Right ventricle myocardium inferior (tissue), 1 donor: Measurements from ENCODE around the gene KTN1. TPM values are rescaled to one million over a fixed set of nuclear protein-coding genes. Genes with fewer than 3 reads are reported as not detected.

Source experiments
- ATAC-seq: fragments of 200-7000 bp; cut with Tn5 transposase; one replicate; pipeline ENCODE4 v1.9.1; 2020; ENCODE audit warnings: mild to moderate bottlenecking, moderate library complexity
- DNase-seq: peaks from one replicate; pipeline ENCODE4 v3.0.0; 2021; ENCODE audit errors: missing footprints
- intact Hi-C: fragments of 100-400 bp; cut with DNase I; formaldehyde crosslinking; loops from one replicate; pipeline ENCODE4 v1.11.0; 2022
- total RNA-seq: library from RNA; stranded (reverse); fragmentation: NEBNext Ultra II Directional; extraction: Animal tissue kit (Norgen Biotek cat#: 25700); gene quantifications from one replicate; pipeline ENCODE4 v1.2.1, GENCODE V29; 2021
- donor health status: DM: no; HTN: yes; CAD: no; lungs with severe emphysema.

KTN1 gene
- total RNA-seq, 1 donor from 2014 or later: 288 TPM

- no peak for DNase-seq
- ATAC-seq: no peak
- intact Hi-C loops: no loop called here
Observed at GRCh38 chr14:55645145-55645544, 65.1 kb downstream of the KTN1 start.

DNA sequence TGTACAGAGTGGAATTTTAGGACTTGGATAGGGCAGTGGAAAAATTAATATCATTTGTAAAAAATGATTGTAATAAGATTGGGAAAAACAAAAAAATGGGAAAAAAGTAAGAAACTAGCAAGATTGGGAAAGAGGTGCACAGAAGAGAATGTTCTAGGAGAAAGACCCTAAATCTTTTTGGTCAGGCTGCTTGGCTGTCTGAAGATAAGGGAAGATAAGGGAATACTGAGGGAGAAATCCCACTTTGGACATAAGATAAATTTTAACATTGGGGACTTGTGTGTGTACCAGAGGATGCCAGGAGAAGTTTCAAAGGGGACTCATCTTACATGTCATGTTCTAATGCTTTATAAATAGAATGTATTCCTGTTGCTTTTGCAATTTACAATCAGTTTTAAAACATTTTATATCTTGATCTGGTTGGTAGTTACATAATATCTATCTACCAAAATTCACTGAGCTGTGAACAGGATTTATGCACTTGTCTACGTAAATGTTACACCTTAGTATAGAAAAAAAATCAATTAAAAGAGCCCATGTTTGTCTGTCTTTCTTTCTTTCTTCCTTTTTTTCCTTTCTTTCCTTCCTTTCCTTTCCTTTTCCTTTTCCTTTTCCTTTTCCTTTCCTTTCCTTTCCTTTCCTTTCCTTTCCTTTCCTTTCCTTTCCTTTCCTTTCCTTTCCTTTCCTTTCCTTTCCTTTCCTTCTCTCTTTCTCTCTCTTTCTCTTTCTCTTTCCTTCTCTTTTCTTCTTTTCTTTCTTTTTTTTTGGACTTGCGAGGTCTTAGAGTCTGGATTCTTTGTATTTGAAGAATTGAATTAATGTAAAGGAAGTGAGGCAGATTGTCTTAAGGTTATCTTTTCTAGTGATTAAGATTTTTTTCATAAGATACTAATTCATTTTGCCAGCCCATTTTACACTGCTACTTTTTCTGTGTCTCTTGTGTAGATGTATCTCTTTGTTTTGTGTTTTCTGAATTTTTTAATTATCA lies 66.1 kb downstream of the KTN1 start:
- intact Hi-C loops: no loop called here
- DNase-seq: no peak
- no peak for ATAC-seq

DNA sequence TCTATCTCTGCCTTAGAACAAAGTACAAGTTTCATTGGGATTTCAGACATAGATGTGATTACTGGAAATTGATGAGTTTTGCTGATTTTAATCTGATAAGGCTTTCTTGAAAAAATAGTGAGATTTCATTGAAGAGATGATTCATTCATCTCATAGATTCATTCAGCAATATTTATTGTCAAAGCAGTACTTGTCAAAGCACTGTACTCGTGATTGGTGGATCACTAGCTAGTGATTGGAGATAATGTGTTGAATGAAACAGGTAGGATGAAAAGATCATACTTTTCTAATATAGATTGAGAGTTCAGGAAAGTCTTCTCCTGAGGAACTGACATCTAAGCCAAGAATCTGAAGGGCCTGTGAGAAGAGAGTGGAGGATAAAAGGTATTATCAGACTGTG lies 71.0 kb downstream of the KTN1 start:
- intact Hi-C loops: no loop called here
- ATAC-seq: no peak
- no peak for DNase-seq

GRCh38 chr14:55654243-55654642 lies 74.2 kb downstream of the KTN1 start:
- DNase-seq (no peak), ATAC-seq (no peak)
- intact Hi-C loops: no loop called here

GRCh38 chr14:55661029-55661428 lies 81.0 kb downstream of the KTN1 start:
- DNase-seq: no peak
- intact Hi-C loops: loop anchor here (5.0 to 10.0 kb wide), 2 partner anchors 74 to 216 kb away; partner anchors contain the start of gene TBPL2
- ATAC-seq: peak; percentile 48

DNA sequence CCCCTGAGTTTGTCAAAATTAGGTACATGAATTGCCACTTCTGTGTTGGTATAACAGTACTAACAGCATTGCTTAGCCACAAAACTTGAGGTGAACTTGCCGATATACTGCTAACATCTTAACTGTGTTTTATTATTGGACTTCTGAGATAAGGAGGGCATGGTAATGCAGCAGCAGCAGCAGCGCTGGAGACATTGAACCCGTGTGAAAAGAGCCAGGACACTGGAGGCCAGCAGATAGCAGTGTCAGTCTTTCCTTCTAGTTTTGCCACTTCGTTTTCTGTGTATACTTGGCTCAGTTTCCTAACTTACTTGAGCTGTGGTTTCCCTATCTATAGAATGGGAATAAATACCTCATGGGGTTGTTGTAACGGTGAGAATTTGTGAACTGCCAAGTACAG lies 82.7 kb downstream of the KTN1 start:
- ATAC-seq (peak; percentile 64), DNase-seq (no peak)
- intact Hi-C loops: loop anchor here (5.0 to 10.0 kb wide), 2 partner anchors 75 to 218 kb away; partner anchors contain the start of gene TBPL2

DNA sequence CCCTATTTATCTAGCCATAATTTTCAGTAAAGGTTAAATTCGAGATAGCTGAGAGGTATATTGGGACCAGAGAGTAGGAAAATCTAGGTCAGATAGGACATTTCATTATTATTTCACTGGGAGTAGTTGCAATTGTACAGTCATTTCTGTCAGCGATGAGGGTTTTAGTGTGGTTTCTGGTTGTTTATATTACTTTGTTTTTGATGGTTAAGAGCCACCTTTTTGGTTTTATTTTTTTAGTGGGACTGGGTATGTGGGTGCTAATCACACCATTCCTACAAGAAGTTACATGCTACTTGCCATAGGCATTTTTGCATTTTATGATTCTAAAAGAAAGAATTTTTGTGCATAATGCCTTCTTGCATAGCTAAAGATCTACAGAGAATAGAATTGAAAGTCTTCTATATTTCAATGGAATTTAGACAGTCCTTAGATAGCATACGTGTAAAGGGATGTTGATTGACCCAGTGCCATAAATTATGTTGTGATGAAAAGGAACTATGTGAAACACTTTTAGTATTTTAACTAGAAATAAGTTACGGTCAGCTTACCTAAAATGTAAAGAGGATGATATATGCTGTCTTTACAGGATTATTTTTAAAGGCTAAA lies 85.2 kb downstream of the KTN1 start:
- intact Hi-C loops: loop anchor here (10.0 kb wide), 1 partner anchor 220 kb away; the partner anchor contains the start of gene TBPL2
- ATAC-seq: no peak
- no peak for DNase-seq

GRCh38 chr14:55667801-55668200 lies 87.8 kb downstream of the KTN1 start:
- DNase-seq (no peak), ATAC-seq (no peak)
- intact Hi-C loops: loop anchor here (10.0 kb wide), 1 partner anchor 223 kb away; the partner anchor contains the start of gene TBPL2

DNA sequence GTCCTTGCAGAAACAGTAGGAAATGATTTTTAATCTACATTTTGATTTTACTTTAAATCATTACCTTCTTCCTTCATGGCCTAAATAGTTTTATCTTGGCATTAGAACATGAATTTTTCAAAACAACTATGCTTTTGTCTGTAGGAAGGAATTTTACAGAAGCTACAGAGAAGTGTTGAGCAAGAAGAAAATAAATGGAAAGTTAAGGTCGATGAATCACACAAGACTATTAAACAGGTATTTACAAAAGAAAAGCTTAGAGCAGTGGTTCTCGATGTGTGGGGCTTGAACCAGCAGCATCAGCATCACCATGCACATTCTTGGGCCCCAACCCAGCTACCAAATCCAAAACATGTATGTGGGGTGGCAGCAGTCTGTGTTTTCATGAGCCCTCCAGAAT lies 91.6 kb downstream of the KTN1 start:
- intact Hi-C loops: no loop called here
- no peak for DNase-seq
- no peak for ATAC-seq

DNA sequence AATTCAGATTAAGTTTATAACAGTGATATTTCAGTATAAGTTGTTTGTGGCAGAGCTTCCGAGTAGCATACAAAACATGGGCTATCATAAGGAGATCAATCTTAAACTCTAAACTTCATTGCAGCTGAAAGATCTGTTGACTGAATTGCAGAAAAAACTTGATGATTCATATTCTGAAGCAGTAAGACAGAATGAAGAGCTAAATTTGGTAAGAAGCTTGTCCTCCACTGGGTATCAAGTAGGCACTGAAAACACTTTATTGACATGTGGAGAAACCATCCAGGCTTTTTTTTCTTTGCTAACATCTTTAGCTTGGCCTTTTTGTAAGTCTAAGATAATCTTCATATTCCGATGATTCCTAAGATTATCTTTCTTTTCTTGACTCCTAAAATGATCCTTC lies 93.0 kb downstream of the KTN1 start:
- intact Hi-C loops: no loop called here
- DNase-seq: no peak
- ATAC-seq: no peak

- intact Hi-C loops: loop anchor here (5.0 kb wide), 1 partner anchor 99 kb away; the partner anchor contains the start of gene KTN1
- no peak for ATAC-seq
- no peak for DNase-seq
Observed at GRCh38 chr14:55681096-55681495, 101.1 kb downstream of the KTN1 start.

GRCh38 chr14:55684956-55685584 lies 105.1 kb downstream of the KTN1 start:
- intact Hi-C loops: loop anchor here (5.0 kb wide), 1 partner anchor 103 kb away; the partner anchor contains the start of gene KTN1
- ATAC-seq (peak; percentile 71), DNase-seq (no peak)

- ATAC-seq (no peak), DNase-seq (no peak)
- intact Hi-C loops: no loop called here
Observed at GRCh38 chr14:55686713-55687112, 106.7 kb downstream of the KTN1 start.

- intact Hi-C loops: no loop called here
- DNase-seq (no peak), ATAC-seq (no peak)
Observed at GRCh38 chr14:55688566-55688965, 108.6 kb downstream of the KTN1 start.

DNA sequence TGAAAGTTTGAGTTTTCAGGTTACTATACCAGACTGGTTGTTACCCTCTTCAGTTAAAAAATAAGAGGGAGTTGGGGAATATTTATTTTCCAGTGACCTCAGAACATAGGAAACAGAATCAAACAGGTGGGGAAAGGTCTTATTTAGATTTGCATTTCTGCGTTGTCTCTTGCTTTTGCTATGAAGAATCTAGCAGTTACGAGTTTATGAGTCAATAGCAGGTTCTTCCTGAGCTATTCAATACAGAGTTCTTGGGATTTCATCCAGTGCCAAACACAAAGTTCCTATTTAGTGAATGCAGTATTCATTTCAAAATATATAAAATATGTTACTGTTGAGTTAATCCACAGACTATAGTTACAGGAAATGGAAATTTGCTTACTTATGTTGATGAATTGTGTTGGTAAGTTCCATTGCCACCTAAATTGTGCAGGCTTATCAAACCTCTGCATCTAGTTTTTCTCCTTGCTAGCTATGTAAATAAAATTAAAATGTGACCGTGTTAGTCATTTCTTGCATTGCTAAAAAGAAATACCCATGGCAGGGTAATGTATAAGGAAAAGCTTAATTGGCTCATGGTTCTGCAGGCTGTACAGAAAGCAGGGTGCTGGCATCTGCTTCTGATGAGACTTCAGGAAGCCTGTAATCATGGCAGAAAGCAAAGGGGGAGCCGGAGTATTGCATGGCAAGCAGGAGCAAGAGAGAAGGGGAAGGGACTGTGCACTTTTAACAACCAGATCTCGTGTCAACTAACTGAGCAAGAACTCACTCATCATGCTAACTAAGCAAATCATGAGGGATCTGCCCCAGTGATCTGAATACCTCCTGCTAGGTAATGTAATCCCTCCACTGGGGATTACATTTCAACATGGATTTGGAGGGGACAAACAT lies 110.2 kb downstream of the KTN1 start:
- intact Hi-C loops: no loop called here
- DNase-seq: no peak
- no peak for ATAC-seq

- ATAC-seq: no peak
- DNase-seq: no peak
- intact Hi-C loops: no loop called here
Observed at GRCh38 chr14:55691659-55692058, 111.7 kb downstream of the KTN1 start.

GRCh38 chr14:55693904-55694303 lies 113.9 kb downstream of the KTN1 start:
- ATAC-seq (no peak), DNase-seq (no peak)
- intact Hi-C loops: no loop called here

DNA sequence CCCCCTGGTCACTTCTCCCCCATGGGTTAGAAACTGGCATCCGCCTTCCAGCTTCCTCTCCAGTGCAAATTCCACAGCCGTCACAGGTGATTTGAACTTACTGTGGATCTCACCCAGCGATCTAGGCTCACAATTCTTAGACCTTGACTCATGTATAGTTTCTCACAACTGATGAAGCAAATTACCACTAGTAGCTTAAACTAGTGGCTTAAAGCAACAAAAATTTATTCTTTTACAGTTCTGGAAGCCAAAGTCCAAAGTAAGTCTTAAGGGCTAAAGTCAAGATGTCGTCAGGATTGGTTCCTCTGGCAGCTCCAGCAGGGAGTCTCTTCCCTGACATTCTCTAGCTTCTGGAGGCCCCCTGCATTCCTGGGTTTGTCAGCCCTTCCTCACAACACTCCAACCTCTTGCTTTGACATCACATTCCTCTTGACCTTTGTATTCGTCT lies 117.4 kb downstream of the KTN1 start:
- no peak for ATAC-seq
- intact Hi-C loops: no loop called here
- no peak for DNase-seq
